Right lung (tissue), 5 donors: ENCODE measurements around the gene PPM1M. TPM values are rescaled to one million over a fixed set of nuclear protein-coding genes. Genes with fewer than 3 reads are reported as not detected.
A peak's percentile ranks its signal among the peaks of the same experiment; 100 is the strongest.

ENCODE experiments used
- DNase-seq, 2 donors: peaks; one replicate each; pipeline ENCODE4 v3.0.0-alpha.2; 2013
- polyA plus RNA-seq, 5 donors: library from polyadenylated mRNA; unstranded; fragments of 120-200 nt; gene quantifications; one replicate each; pipeline versions ENCODE4 v1.2.1 to v1.2.3, GENCODE V29; 2013; ENCODE audit warnings: inconsistent platforms in 1 of 5, low replicate concordance in 1 of 5; ENCODE audit not compliant: insufficient read length in 5 of 5, insufficient read depth in 1 of 5

Gene PPM1M
- polyA plus RNA-seq, 5 donors, result 28.7 to 33.6 (median 30.5) TPM

- DNase-seq, result no peak
These were observed 16.7 kb upstream of the PPM1M start for GRCh38 chr3:52228751-52229291.

- no peak for DNase-seq
These were observed 15.9 kb upstream of the PPM1M start for GRCh38 chr3:52229656-52230055.

GRCh38 chr3:52230461-52230860 lies 15.1 kb upstream of the PPM1M start:
- no peak for DNase-seq

- no peak for DNase-seq
These were observed 14.6 kb upstream of the PPM1M start for GRCh38 chr3:52230889-52231499.

GRCh38 chr3:52231502-52232278 lies 13.9 kb upstream of the PPM1M start:
- DNase-seq, result no peak

GRCh38 chr3:52232279-52233107 lies 13.1 kb upstream of the PPM1M start:
- no peak for DNase-seq

- no peak for DNase-seq
These were observed 12.4 kb upstream of the PPM1M start for GRCh38 chr3:52233108-52233591.

- DNase-seq, result no peak
These were observed 11.6 kb upstream of the PPM1M start for GRCh38 chr3:52233968-52234367.

GRCh38 chr3:52234516-52235447 lies 10.8 kb upstream of the PPM1M start:
- no peak for DNase-seq

- DNase-seq, result no peak
These were observed 9.1 kb upstream of the PPM1M start for GRCh38 chr3:52236424-52236886.

GRCh38 chr3:52237006-52237656 lies 8.4 kb upstream of the PPM1M start:
- DNase-seq, result no peak

- DNase-seq, result no peak
These were observed 7.8 kb upstream of the PPM1M start for GRCh38 chr3:52237657-52238172.

- no peak for DNase-seq
These were observed 7.3 kb upstream of the PPM1M start for GRCh38 chr3:52238193-52238760.

GRCh38 chr3:52238761-52239701 lies 6.5 kb upstream of the PPM1M start, which contains the start of gene TWF2:
TSS of gene TWF2 (minus strand) at chr3:52239158. CDS start at chr3:52239016, 142 bp downstream.
- DNase-seq, result peak; percentile 84

GRCh38 chr3:52240059-52240885 lies 5.3 kb upstream of the PPM1M start:
- DNase-seq, result no peak

- DNase-seq, result no peak
These were observed 4.6 kb upstream of the PPM1M start for GRCh38 chr3:52240886-52241370.

GRCh38 chr3:52242039-52242438 lies 3.5 kb upstream of the PPM1M start:
- no peak for DNase-seq
